Measurements from ENCODE around the gene TRIP4. TPM values are rescaled to one million over a fixed set of nuclear protein-coding genes. Genes with fewer than 3 reads are reported as not detected.

TRIP4 gene
- total RNA-seq, 1 donor from 2014 or later: 22.6 TPM

DNA sequence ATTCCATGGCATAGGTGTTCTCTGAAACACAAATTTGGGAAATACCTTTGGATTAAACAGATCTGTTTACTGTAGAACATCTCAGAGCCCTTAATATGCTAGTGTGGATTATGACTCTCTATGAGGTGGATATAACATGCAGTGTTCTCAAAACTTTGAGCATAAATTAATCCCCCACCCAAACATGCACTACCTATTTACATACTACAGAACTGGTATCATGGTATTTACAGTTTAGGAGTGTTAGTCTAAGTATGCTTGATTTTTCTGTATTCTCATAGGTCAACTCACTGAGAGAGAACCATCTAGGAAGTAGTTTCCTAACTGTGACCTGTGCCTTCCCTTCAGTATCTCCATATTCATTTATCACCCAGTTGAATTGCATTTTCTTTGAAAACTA, 41.8 kb downstream of the TRIP4 start:
- no peaks in the 10 kb centered on the region for H3K27me3 Mint-ChIP-seq (ENCODE audit: low read depth)
- no peak for DNase-seq (ENCODE audit: low spot score in 2 of 2, unreplicated experiment in 2 of 2)

DNA sequence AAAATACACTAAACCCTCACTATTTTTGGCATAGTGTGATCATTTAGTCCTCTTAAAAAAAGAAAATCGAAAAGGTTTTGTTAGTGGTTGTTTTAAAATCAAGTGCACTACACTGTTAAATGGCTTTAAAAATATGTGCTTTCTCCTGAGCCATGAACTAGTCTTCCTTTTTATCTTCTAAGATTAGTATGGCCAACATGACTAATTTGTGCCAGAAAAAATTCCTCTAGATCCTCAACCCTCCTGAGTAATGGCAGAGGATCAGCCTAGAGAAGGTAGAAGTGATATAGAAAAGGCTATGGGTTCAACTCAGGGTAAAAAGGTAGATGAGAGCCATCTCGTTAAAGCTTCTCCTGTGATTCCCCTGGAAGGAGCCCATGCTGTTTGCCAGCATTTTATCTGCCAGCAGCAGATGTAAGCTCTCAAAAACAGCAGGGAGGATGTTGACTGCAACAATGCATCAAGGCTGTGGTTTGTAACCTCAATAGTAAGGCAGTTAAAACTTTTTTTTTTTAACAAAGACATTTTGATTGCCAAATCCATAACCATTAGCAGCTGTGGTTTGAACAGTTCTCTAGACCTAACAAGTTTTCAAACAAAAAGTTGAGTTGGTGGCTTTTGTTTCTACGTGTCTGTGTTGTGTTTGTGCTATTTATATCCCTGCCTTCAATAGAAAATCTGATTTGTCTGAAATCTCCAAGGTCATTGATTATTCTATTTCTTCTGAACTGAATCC, 42.5 kb downstream of the TRIP4 start:
- no peak overlapping the region for H3K4me3 Mint-ChIP-seq
- peak overlapping the region; percentile 78 for H3K27ac Mint-ChIP-seq

More for the DNA sequence above, 41.8 kb downstream of the TRIP4 start:
- Mint-ChIP-seq H3K4me3 (no peak overlapping the region), H3K36me3 (peaks cover 13% of the 10 kb centered on the region), H3K27ac (peak overlapping the region; percentile 78), H3K4me1 (peaks cover 23% of the 10 kb centered on the region), H3K9me3 (no peaks in the 10 kb centered on the region)
- TF ChIP-seq, protein P1, sequence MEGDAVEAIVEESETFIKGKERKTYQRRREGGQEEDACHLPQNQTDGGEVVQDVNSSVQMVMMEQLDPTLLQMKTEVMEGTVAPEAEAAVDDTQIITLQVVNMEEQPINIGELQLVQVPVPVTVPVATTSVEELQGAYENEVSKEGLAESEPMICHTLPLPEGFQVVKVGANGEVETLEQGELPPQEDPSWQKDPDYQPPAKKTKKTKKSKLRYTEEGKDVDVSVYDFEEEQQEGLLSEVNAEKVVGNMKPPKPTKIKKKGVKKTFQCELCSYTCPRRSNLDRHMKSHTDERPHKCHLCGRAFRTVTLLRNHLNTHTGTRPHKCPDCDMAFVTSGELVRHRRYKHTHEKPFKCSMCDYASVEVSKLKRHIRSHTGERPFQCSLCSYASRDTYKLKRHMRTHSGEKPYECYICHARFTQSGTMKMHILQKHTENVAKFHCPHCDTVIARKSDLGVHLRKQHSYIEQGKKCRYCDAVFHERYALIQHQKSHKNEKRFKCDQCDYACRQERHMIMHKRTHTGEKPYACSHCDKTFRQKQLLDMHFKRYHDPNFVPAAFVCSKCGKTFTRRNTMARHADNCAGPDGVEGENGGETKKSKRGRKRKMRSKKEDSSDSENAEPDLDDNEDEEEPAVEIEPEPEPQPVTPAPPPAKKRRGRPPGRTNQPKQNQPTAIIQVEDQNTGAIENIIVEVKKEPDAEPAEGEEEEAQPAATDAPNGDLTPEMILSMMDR (IDR thresholded peaks at IDR 0.05; ENCODE audit: unreplicated experiment): no peak

DNA sequence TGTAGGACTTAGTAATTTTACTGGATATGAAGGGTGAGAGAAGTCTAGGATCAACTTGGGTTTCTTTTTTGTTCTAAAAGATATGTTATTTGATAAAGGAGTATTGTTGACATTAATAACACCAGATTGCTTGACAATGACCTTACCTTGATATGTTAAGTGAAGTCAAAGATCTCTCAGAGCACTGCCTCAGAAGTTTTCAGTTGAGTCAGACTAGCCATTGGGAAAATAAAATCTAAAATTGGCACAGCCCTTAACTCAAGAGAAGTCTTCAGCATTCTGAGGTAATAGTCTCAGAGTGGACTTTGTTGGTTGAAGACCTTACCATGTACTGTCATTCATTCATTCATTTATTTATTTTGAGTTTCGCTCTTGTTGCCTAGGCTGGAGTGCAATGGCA, 50.3 kb downstream of the TRIP4 start:
- peaks cover 16% of the 10 kb centered on the region for H3K4me1 Mint-ChIP-seq
- DNase-seq (ENCODE audit: low spot score in 2 of 2, unreplicated experiment in 2 of 2): no peak
- H3K36me3 Mint-ChIP-seq: peaks cover 14% of the 10 kb centered on the region
- peak overlapping the region; percentile 4 for H3K27ac Mint-ChIP-seq
- TF ChIP-seq, protein P1 (IDR thresholded peaks at IDR 0.05; ENCODE audit: unreplicated experiment): no peak
- no peaks in the 10 kb centered on the region for H3K27me3 Mint-ChIP-seq (ENCODE audit: low read depth)
- no peaks in the 10 kb centered on the region for H3K9me3 Mint-ChIP-seq
- H3K4me3 Mint-ChIP-seq: no peak overlapping the region

More for the DNA sequence above, 42.5 kb downstream of the TRIP4 start:
- TF ChIP-seq, protein P1 (IDR thresholded peaks at IDR 0.05; ENCODE audit: unreplicated experiment): no peak
- Mint-ChIP-seq H3K9me3 (no peaks in the 10 kb centered on the region), H3K36me3 (peaks cover 12% of the 10 kb centered on the region), H3K27me3 (ENCODE audit: low read depth) (no peaks in the 10 kb centered on the region), H3K4me1 (peaks cover 23% of the 10 kb centered on the region)
- DNase-seq (ENCODE audit: low spot score in 2 of 2, unreplicated experiment in 2 of 2): no peak

DNA sequence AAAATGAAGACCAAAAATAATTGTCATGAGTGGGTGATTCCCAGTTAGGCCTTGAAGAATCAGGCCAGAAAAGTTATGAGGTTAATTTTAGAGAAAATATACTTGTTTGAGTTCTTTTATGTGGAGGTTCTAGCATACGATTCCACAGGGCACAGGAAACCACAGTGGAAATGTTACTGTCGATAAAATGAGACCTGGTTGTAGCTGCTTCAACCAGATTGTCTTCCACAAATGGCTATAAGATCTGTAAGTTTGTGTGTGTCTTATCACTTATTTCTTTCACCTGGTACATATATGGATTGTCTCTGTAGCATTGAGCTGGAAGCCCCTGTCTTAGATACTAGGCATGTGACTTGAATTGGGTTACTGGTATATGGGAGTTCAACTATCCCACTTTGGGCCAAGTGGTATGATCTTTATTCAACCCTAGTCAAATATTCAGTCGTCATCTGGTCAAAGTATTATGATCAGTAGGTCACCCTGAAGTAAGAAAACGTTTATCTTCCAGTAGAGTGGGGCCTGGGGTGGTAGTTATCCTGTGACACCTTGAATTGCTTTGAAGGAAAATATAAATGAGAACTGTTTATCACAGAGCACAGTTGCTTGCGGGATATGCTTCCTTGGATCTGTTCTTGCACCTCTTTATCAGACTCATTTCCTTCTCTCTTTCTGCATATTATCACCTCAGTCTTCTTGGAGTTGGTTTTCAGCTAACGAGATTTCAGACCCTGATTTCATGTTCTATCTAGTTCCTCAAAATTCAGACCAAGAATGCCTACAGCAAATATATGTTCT, 51.2 kb downstream of the TRIP4 start:
- no peak for DNase-seq (ENCODE audit: low spot score in 2 of 2, unreplicated experiment in 2 of 2)
- H3K4me3 Mint-ChIP-seq: no peak overlapping the region
- H3K9me3 Mint-ChIP-seq: no peaks in the 10 kb centered on the region
- no peaks in the 10 kb centered on the region for H3K27me3 Mint-ChIP-seq (ENCODE audit: low read depth)
- H3K36me3 Mint-ChIP-seq: peaks cover 10% of the 10 kb centered on the region
- H3K27ac Mint-ChIP-seq: no peak overlapping the region
- peaks cover 25% of the 10 kb centered on the region for H3K4me1 Mint-ChIP-seq
- TF ChIP-seq, protein P1 (IDR thresholded peaks at IDR 0.05; ENCODE audit: unreplicated experiment): no peak

DNA sequence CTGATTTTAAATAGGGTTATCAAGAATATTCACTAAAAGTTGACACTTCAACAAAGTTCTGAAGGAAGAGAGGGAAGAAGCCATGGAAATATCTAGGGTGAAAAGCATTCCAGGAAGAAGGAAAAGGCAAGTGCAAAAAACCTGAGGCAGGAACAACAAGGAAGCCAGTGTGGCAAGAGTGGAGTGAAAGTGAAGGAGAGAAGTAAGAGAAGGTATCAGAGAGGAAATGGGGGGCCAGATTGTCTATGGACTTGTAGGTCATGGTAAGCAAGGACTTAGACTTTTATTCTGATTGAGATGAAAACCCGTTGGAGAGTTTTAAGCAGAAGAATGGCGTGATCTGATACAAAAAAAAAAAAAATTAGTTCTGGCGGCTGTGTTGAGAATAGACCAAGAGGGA, 54.2 kb downstream of the TRIP4 start:
- Mint-ChIP-seq H3K9me3 (no peaks in the 10 kb centered on the region), H3K27me3 (ENCODE audit: low read depth) (no peaks in the 10 kb centered on the region), H3K4me1 (peaks cover 43% of the 10 kb centered on the region), H3K36me3 (peaks cover 5% of the 10 kb centered on the region), H3K4me3 (no peak overlapping the region), H3K27ac (peak overlapping the region; percentile 82)
- no peak for DNase-seq (ENCODE audit: low spot score in 2 of 2, unreplicated experiment in 2 of 2)
- TF ChIP-seq, protein P1 (IDR thresholded peaks at IDR 0.05; ENCODE audit: unreplicated experiment): no peak
